CD4-positive, alpha-beta T cell treated with Interleukin-6 at 100 ng/mL for 8 hours (primary cell): ENCODE results near the gene ACTL7B.
"Not testable (repeated sequence)": the region's sequence is repeated elsewhere in the genome, so short reads cannot be mapped to it uniquely, and the experiment has no call there.

ENCODE experiments used
- DNase-seq: peaks from one replicate; pipeline ENCODE4 v3.0.0-alpha.2; 2020; ENCODE audit warnings: mixed read lengths, low spot score

ACTL7B gene

DNA sequence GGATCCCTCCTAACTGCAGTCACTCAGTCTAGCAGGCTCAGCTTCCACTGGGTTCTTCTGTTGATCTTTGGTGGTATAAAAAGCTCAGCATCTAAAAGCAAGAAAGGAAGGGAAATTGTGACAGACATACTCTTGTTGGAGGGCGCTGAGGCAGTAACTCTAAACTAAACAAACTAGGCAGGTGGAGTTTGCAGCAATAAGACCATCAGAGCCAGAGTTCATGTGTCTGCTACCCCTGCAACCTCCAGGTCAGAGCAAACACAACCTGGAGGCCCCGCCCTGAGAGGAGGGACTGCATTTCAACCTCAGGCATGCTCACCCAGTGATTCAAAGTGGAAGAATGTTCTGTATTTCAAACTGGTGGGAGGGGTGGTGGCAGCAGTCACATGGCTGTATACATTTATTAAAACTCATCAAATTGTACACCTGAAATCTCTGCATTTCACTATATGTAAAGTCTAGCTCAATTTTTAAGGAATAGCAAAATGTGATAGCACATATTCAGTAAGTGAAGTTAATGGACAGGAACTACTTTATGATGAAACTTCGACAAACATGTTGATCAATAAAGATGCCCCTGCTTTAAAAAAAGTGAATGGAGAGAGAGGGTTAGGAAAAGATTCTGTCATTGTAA is 13.4 kb upstream of the ACTL7B start:
- DNase-seq: no peak

DNA sequence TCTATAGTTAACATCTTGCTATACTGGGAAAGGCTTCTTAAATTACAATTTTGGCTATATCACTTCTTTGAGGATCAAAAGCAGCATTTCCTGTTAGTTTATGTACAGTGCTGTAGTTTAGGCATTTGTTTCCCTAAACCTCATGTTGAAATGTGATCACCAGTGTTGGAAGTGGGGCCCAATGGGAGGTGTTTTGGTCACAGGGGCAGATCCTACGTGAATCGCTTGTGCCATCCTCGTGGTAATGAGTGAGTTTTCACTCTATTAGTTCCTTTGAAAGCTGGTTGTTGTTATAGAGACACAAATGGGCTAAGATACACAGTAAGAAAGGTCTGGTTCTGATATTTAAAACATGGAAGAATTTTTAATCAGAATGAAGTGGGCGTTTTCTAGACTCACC is 12.0 kb upstream of the ACTL7B start:
- no peak for DNase-seq

DNA sequence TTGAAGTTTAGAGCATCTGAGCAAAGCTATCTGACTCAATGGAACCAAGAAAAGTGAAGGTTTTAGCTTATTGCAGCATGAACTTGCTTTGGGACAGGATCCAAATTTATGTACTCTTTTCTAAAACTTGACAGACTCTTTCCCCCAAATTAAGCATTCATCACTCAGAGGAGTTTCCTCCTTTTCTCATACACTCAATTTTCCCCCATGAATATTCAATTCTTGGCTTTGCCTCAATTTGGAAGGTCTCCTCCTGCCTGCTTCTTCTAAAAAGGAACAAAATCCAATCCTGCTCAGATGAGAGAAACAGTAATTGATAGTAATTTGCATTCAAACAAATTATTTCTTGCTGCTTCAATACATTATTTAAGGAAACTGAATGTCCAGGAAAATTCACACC is 11.3 kb upstream of the ACTL7B start:
- no peak for DNase-seq

DNA sequence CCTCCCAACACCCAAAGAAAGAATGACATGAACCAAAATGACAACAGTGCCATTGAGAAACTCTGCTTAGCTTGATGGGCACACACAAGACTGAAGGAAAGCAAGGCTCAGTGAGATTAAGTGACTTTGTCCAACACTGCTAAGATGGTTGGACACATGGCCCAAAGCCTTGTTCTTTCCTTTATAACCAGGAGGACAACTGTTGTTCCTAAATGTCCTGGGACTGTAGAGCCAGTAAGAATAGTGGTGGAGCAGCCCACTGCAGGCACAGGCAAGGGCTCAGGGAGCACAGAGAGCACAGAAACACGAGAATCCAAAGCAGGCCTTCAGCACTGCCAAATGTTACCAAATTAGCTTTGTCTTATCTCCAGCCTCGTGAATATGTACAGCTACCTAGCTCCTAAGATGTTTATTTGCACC is 10.2 kb upstream of the ACTL7B start:
- no peak for DNase-seq

DNA sequence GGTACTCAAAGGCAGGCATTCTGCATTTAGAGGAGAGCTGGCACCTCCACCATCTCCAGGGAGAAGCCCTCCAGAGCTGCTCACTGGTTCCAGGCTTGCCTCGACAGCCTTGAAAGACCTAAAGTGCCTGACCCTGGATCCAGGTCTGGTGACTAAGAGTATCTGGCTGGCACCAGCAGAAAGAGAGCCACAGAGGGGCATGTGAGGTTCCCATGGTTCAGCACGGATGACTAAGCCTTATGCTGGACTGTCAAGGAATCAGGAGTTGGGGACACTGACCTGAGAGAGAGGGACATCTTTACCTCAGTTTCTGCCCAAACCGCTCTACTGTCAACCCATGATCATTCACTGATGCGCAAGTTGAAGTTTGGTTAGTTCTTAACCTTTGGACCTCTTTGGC is 9.3 kb upstream of the ACTL7B start:
- no peak for DNase-seq

DNA sequence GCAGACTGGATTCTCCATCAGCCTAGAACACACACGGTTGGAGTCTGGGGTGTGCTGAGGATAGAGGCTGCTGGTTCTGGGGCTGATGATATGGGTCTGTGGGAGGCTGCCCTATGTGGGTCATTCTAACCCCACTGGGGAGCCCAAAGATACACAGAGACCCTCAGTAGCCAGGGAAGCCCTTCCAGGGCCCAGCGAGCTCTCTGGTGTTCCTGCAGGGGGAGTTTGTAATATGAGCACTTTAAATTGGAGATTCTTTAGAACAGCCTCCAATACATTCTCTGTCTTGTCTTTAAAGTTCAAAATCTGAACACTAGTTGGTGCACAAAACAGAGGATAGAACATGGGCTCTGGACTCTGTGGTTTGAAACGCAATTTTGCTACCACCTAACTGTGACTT is 8.7 kb upstream of the ACTL7B start:
- DNase-seq: no peak

DNA sequence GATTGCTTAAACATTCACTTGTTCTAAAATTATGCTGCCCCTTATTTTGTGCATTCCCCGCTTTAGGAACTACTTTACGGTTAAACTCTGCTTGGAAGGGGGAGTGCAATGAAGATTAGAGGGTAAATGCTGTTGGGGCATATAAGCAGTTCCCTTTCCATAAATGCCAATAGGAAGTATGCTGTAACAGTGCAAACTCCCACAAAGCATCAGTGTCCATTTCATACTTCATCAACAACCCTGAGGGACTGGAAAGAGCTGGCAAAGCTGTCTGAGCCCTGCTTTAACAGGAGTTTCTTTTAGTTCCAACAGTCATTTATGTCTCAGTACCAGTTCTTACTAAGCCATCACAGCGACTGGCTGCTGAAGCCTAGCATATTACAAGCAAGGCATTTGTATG is 8.1 kb upstream of the ACTL7B start:
- DNase-seq: no peak

DNA sequence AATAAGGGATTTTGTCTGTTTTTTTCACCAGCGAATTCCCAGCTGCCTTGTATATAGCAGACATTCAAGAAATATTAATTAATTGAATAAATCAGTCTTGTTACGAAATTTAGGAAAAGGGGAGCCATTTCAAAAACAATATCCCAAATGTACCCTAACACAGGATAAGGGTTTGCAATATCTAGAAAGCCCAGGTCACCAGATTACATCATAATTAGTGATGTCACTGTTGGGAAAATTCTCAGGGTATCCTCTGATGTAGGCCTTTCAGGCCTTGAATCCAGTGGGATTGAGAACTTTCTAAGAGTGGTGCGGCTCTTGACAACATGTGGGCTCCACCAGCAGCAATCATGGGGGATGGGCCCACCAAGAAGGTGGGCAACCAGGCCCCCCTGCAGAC is 6.2 kb upstream of the ACTL7B start, which contains the start of gene ACTL7A:
TSS of gene ACTL7A (plus strand) at position 270 of the 400 bp plus-strand sequence. CDS start at position 327, 57 bp downstream.
- DNase-seq: no peak

DNA sequence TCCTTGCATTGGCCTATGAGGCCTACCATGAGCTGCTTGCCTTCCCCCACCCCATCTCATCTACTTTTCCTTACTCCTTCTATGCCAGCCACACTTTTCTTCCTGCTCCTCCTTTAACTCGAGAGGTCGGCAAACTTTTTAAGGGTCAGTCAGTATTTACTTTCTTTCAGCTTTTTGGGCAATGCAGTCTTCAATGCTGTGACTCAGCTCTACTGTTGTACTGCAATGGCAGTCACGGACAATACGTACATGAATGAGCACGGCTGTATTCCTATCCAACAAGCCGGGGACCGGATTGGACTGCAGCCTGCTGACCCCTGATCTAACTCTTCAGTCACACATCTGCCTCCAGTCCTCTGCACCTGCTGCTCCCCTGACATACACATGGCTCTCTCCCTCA is 5.7 kb upstream of the ACTL7B start:
- DNase-seq: no peak

DNA sequence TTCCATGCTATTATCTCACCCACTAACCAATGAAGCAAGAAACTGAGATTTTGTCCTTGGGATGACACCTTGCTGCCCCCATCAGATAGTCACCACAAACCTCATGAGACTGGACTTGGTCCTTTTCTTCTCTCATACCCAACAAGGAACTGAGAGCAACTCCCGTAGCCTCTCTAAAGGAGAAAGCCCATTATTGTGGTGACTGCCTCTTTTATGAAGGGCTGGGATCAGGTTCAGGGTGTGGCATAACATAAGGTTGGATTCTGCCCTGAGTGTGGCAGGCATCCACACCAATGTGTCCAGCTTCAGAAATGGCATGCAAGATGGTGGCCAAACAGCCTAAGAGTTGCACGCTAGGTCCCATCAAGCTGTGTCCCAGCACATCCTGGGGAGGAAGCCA is 5.0 kb upstream of the ACTL7B start:
- DNase-seq: no peak

DNA sequence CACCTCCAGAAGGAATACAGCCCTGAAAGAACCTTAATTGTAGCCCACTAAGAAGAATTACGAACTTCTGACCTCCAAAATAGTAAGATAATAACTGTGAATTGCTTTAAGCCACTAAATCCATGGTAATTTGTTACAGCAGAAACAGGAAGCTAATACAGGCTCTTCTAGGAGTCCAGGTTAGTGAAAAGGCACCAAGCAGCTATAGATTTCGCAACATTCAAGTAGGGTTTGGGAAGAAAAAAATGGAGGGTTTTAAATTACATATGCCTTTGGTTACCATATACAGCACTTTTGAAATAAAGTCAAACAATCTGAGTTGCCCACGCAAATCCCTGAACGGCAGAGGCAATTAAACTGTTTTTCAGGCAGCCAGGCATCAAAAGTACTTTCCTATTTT is 4.6 kb upstream of the ACTL7B start:
- DNase-seq: no peak

DNA sequence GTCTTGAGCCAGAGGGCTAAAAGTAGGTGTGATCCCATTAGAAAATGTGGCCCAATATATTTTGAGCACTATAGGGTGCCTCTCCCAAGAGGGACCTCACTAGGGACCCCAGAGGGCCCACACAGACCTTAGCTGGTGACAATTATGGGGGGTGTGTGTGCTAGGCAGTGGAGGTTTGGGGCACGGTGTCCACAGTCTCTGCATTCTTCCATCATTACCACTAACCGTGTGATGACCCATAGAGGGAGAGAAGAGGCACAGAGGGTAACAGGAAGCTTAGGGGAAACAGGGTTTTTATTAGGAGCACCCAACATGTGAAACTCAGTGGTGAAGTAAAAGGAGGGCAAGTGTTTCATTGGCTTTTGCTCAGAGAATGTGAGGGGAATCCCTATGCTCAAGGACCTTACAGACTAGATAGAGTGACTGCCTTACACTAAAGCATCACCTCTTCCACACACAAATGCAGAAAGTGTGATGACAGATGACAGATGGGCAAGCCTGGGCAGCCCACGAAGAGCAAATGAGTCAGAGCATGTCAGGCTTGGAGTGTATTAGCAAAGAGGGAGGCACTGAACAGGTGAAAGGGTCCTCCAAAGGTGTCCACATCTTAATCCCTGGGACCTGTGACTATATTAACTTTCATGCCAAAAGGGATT is 3.8 kb upstream of the ACTL7B start:
- DNase-seq: no peak

DNA sequence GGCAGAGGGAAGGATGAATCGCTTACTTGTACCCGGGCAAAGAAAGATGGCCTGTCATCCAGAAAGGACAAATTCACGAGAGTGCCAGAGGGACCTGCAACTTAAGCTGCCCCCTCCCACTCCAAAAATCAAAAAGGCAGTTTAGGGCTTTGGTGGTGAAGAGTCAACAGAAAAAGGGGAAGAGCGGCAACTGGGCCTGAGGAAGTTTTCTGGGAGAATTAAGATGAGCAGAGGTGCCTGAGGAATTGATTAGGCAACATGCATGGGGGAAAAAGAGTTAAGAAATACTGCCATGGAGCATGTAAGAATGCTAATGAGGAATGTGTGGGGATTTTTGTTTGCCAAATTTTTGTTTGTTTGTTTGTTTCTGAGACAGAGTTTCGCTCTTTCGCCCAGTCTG is 1.8 kb upstream of the ACTL7B start:
- DNase-seq: no peak

DNA sequence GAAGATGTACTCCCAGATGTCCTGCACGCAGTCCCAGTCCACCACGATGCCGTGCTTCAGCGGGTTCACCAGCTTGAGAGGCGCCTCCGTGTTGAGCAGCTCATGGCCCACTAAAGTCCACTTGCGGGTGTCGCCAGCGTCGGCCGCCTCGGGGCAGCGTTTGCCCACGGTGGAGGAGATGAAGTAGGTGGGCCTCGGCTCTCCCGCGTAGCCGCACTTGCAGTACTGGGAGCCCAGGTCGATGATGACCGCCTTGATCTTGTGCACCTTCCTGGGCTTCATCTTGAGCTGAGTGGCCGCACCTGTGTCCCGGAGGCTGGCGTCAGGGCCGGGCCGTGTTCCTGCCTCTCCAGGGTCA is 278 bp downstream of the ACTL7B start:
- DNase-seq: no peak

DNA sequence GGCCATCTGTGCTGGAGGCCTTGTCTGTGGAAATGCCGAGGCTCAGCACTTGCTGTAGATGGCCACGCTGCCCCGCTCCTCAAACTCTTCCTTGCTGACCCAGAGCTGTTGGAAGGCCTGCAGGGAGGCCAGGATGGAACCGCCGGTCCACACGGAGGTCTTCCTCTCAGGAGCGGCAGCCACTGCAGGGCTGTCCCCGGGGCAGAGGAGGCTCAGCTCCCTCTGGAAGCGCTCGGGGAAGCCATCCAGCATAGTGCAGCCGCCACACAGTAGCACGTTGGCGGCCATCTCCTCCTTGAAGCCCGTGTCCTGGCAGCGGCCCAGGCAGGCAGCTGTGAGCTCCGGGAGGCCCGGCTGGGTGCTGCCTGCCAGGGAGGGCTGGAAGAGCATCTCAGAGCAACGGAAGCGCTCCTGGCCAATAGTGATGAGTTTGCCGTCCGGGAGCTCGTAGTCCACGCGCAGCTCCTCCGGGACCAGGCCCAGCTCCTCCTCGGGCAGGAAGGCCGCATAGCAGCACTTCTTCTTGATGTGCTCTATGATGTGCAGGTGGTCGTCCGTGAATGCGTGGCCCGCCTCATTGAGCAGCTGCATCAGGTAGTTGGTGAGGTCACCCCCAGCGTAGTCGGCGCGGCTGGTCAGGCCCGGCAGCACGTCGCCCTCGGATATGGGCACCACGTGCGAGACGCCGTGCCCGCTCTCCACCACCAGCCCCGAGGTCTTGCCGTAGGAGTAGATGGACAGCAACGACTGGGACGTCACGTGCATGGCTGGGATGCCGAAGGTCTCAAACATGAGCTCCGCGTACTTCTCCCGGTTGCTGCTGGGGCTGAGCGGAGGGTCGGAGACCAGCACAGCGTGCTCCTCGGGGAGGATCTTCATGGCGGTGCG is 901 bp downstream of the ACTL7B start:
- DNase-seq: no peak

DNA sequence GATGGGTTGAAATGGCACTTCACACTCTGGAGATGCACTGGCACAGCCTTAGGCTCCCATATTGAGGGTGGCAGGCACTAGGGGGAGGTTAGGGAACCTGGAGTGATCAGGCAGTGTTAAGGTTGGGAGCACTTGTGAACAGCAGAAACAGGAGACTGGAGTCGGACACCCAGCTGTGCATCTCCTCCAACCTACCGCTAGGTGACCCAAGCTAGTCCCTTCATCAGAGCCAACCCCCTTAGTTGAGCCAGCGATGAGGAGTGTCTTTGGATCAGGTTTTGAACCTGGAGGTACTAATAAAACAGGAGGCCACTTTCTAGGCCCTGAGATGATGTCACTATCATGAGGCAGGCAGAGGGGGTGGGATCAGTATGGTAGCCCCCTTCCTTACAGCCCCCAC is 1.7 kb downstream of the ACTL7B start:
- no peak for DNase-seq

DNA sequence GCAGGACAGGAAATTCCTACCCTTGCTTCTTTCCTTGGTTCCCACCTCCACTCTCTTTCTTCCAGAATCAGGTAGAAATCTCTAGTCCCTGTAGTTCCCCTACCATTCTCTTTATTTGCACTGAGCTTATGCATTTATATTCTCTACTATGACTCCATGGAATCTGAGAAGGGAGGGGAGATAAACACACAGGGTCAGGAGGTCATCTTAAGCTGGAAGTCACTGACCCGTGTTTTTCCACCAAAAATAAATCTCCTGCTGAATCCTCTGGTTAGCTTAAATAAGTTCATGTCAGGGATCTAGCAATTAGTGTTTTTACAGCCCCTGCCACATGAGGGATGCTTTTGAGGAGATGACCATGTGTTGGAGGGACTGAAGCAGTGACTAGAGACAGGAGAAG is 3.7 kb downstream of the ACTL7B start:
- no peak for DNase-seq

DNA sequence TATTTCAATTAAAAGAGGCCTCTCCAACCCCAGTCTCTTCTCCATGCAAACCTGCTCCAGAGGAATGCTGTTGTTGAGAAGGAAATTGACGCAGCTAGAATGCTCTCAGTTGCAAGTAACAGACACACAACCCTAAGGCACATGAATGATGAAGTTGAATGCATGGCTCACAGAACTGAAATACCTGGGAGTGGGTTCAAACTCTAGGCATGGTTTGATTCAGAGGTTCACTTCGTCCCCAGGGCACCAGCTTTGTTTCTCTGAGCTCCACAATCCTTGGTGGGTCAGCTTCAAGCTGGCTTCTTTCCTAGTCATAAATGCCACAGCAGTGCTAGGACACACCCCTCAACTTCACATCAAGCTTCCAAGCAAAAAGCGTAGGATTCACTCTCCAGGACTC is 4.6 kb downstream of the ACTL7B start:
- no peak for DNase-seq

DNA sequence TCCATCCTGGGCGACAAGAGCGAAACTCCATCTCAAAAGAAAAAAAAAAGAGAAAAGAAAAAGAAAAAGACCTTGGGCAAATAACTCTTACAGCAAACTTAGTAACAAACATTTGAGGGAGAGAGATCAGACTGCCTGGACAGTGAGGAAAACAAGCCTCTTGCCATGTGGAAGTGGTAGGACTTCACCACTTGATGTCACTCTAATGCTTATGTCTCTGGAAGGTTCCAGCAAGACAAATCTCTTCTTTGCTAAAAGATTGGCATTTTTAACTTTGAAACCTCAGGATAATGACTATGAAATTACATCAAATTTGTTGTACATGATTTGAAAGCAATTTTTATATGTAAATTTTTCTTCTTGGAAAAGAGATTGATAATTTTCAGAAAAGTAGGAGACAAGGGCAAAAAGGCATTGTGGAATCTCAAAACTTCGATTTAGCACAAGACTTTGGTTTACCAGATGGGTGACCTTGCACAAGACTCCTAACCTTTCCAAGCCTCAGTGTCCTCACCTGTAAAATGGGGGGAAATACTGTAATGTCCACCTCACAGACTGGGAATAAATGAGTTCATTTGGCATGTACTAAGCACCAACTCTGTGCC is 5.4 kb downstream of the ACTL7B start:
- DNase-seq: no peak

DNA sequence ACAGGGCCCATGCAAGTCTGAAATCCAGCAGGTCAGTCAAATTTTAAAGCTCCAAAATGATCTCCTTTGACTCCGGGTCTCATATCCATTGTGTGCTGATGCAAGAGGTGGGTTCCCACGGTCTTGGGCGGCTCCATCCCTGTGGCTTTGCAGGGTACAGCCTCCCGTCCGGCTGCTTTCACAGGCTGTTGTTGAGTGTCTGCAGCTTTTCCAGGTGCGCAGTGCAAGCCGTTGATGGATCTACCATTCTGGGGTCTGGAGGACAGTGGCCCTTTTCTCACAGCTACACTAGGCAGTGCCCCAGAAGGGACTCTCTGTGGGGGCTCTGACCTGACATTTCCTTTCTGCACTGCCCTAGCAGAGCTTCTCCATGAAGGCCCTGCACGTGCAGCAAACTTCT is 7.5 kb downstream of the ACTL7B start:
- not testable (repeated sequence) for DNase-seq

DNA sequence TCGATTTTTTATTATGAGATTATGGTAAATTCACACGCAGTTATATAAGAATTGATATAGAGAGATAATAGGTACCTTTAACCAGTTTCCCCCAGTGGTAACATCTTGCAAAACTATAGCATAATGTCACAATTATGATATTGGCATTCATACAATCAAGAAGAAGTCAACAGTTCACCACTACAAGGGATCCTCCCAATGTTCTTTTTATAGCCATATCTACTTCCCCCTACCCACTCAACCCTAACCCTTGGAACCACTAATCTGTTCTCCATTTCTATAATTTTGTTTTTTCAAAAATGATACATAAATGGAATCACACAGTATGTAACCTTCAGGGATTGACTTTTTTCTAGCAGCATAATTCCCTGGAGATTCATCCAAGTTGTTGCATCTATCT is 9.8 kb downstream of the ACTL7B start:
- no peak for DNase-seq

DNA sequence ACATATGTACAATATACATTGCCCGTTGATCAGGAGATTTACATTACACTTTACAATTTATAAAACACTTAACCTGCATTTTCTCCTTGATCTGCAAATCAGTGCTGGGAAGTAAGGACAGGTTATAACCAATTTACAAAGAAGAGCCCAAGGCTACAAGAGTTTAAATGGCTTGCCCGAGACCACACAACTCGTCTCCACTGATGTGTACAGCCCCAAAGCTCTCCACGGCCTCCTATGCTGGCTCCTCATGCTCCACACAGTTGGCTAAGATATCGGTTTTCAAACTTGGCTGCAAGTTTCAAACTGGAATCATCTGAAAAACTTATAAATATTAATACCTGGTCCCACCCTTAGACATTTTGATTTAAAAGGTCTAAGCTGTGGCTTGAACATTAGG is 10.3 kb downstream of the ACTL7B start:
- DNase-seq: no peak

DNA sequence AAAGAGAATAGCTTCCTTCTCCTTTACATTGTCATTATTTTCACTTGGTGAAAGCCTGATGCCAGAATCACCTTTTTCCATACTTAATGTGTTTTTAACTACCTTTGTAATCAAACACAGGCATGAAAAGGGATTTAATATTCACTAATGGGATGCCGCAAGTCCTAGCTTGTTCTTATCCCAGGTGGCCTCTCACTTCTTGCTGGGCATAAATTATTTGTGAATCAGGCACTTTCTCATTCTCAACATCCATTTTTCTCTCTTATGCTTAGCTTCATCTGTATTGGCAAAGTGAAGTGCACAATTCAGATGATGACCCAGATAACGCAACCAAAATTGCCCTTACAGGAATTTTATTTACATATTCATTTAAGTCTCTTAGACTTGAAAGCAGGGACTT is 10.9 kb downstream of the ACTL7B start:
- no peak for DNase-seq
